GM18907 (cell line): ENCODE results near the gene SLCO1B3.
A peak's percentile ranks its signal among the peaks of the same experiment; 100 is the strongest.

ENCODE experiments used
- ATAC-seq: cut with Tn5 transposase; IDR thresholded peaks from one replicate; pipeline ENCODE4 v1.9.1; 2021; ENCODE audit warnings: mild to moderate bottlenecking, moderate library complexity; ENCODE audit not compliant: unreplicated experiment

The SLCO1B3 gene

DNA sequence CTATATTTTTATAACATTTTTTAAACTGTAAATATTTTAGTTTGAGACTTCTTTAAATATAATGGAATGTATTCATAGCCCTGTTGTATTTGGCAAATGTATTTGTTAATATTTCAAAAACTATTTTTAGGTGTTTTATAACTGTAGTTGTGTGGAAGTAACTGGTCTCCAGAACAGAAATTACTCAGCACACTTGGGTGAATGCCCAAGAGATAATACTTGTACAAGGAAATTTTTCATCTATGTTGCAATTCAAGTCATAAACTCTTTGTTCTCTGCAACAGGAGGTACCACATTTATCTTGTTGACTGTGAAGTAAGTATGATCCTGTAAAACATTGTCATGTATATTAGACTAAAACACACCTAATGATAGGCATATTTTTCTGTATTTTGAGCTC lies 72.8 kb downstream of the SLCO1B3 start:
- no peak for ATAC-seq

DNA sequence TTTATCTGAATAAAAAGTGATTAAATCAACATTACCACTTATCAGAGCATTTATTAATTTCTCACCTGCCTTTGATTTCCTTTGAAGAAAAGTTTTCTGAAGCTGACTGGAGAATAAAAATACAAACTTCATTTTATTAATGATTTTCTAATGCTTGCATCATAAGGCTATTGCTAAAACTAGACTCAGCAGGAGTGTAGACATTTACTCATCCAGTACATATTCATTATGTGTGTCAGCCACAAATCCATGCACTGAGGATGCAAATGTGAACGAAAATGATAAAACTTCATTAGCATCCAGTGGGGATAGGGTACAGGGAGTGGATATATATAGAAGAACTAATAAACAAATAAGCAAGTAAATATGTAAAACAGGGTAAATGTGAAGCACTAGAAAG lies 74.6 kb downstream of the SLCO1B3 start:
- ATAC-seq, result no peak

DNA sequence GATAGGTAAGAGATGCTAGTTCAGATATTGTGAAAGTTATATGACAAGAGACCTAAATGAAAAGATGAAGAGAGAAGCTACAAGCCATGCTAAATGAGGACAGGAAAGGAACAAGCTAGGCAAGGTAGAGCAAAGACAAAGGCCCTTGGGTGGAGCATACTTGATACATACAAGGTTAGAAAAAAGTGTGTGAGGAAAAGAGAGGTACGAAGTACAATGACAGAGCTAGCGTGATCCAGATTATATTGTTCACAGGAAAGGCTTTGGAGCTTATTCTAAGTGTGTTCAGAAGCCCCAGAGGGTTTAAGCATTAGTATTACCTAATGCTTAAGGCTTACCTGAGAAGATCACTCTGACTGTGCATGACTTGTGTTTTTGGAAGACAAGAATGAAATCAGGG lies 75.0 kb downstream of the SLCO1B3 start:
- no peak for ATAC-seq

DNA sequence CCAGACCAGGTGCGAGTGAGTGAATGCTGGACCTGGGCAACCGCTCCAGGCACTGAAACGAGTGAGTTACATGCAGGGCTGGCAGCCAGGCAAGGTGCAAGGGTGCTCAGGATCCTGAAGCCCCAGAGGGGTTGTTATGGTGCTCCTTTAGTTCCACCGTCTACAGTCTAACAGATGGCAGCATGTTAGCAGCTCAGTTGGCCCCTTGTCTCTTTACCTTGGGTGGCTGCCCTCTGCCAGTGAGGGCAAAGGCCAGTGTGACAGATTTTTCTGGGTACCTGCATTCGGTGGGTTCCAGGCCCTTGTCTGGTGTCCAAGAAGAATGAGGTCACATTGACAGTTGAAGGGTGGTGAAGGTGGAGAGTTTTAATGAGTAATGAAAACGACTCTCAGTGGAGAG lies 106.8 kb downstream of the SLCO1B3 start:
- no peak for ATAC-seq

DNA sequence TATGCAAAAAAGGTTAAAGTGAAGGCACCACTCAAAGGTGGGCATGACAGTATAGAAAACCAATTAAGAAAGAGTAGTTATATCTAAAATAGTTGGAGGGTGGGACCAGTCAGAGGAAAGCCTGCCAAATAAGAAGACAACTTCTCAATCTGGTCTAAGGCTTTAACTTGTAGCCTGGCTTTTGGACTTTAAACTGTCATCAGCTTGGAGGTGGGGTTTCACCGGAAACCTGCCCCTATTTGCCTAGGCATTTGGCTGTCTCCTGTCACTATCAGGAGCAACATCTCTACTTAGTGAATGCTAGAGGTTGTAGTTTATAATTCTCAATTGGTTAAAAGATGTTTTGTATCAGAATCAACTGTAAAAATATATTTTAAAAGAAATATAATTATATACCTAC lies 107.3 kb downstream of the SLCO1B3 start:
- no peak for ATAC-seq

DNA sequence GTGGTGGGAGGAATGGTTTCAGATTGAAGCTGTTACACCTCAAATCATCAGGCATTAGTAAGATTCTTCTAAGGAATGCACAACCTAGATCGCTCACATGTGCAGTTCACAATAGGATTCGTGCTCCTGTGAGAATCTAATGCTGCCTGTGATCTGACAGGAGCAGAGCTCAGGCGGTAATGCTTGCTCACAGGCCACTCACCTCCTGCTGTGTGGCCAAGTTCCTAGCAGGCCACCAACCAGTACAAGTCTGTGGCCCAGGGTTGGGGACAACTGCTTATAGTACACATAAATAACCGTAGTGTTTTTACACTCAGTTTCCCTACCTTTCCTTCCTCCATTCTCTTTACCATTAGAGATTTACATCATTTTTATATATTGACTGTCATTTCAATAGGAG lies 121.4 kb downstream of the SLCO1B3 start:
- ATAC-seq, result no peak

DNA sequence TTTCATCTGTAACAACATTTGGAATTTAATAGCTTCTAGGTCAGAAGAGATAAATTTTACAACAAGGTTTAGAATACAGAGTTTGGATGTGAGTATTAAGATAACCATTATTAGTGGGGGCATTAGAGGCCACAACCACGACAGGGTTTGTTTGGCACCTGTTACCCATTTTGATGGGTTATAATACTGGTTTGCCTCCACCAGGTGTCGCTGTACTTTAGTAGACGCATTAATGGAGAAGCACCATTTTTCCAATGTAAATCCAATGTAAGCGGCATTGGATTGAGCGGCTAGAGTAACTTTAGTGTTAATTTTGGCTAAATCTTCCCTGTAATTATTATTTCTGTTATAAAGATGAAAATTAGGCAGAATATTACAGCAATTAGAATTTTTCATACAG lies 136.2 kb downstream of the SLCO1B3 start:
- no peak for ATAC-seq

DNA sequence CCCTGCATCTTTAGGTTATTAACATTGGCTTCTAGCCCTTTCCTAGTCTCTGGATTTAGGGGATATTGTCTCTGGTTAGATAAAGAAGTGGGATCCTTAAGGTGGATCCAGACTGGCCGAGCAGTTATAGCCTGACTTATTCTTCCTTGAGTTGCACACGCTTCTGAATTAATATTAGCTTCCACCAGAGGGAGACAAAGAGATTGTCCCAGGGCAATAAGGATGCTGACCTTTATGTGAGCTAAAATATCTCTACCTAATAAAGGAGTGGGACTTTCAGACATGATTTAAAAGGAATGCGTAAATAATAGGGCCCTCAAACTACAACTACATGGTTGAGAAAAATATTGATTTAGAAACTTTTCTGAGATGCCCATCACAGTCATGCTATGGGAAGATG lies 139.7 kb downstream of the SLCO1B3 start:
- peak; percentile 68 for ATAC-seq

DNA sequence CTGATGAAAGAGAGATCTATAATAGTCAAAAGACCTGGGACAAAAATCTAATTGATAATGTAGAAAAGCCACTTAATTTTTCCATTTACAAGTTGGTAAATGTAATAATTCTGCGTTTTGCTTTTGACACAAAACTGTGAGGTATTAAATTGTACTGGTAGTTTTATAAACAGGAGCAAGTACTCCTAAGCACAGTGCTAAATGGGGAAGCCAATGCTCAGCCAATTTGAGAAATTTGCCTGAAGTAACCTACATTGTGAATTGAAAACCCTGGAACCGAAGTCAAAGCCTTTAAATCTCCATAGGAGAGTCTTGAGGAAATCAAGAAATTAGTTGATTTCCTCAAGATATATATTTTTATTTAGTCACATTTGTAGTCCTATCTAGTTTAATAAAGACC lies 152.8 kb downstream of the SLCO1B3 start:
- ATAC-seq, result no peak

DNA sequence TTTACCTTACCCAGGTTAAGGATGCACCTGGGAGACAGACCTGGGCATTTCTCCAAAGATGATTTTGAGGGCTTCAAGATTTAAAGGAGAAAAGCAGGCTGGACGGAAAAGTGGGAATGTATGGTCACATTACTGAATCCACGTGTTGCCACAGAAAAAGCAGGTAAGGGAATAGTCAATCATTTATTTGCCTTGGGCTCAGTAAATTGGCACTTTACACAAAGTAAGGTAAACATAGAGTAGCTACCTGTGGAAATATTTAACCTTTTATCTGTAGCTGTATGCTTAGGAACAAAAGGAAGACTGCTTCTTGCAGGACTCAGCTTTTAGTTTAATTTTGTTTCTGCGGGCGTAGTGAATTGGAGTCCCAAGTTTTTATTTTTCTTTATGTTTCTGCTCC lies 153.3 kb downstream of the SLCO1B3 start:
- ATAC-seq, result no peak
